Coronary artery (tissue), 2 donors: ENCODE measurements around the gene RLN1.
A peak's percentile ranks its signal among the peaks of the same experiment; 100 is the strongest.
"Not testable (repeated sequence)": the region's sequence is repeated elsewhere in the genome, so short reads cannot be mapped to it uniquely, and the experiment has no call there.

Experiments used
- DNase-seq: peaks from one replicate; pipeline ENCODE4 v3.0.0-alpha.2; 2017; ENCODE audit warnings: low spot score
- H3K27ac ChIP-seq, 2 donors: fragments of 200-600 bp; sonication (generic); one replicate each; pipeline ENCODE4 v1.5.1; 2016 to 2019
- H3K4me3 ChIP-seq: fragments of 200-600 bp; sonication (generic); 2 replicates; pipeline ENCODE4 v1.5.1; 2016; ENCODE audit warnings: mild to moderate bottlenecking, moderate library complexity
- TF ChIP-seq, protein P1 (sequence below): fragments of 200-600 bp; sonication (generic); IDR thresholded peaks from one replicate; pipeline ENCODE4 v1.5.1; 2019; ENCODE audit warnings: antibody characterized with exemption

The RLN1 gene

DNA sequence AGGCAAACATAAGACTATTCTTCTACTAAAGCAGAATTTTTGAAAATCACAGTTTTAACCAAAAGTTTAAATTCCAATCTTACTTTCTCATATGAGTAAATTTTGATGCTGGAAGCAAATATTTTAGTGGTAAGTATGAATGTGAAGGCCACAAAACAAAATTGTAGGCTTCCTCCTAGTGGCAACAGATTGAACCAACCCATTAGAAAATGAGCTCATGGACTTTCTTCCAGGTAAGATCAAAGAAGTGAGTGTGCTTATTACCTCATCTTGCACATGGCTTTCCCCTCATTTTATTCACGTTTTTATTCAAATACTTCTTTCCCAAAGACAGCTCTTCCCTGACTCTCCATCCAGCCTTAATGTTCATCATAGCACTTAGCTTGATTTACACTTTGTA is 18.6 kb downstream of the RLN1 start:
- TF ChIP-seq, protein P1, sequence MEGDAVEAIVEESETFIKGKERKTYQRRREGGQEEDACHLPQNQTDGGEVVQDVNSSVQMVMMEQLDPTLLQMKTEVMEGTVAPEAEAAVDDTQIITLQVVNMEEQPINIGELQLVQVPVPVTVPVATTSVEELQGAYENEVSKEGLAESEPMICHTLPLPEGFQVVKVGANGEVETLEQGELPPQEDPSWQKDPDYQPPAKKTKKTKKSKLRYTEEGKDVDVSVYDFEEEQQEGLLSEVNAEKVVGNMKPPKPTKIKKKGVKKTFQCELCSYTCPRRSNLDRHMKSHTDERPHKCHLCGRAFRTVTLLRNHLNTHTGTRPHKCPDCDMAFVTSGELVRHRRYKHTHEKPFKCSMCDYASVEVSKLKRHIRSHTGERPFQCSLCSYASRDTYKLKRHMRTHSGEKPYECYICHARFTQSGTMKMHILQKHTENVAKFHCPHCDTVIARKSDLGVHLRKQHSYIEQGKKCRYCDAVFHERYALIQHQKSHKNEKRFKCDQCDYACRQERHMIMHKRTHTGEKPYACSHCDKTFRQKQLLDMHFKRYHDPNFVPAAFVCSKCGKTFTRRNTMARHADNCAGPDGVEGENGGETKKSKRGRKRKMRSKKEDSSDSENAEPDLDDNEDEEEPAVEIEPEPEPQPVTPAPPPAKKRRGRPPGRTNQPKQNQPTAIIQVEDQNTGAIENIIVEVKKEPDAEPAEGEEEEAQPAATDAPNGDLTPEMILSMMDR = no peak
- H3K27ac ChIP-seq = no peak overlapping the region
- no peak for DNase-seq
- no peak overlapping the region for H3K4me3 ChIP-seq

DNA sequence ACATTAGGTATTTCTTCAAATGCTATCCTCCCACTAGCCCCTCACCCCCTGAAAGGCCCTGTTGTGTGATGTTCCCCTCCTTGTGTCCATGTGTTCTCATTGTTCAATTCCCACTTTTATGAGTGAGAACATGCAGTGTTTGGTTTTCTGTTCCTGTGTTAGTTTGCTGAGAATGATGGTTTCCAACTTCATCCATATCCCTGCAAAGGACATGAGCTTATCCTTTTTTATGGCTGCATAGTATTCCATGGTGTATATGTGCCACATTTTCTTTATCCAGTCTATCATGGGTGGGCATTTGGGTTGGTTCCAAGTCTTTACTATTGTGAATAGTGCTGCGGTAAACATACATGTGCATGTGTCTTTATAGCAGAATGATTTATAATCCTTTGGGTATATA is 23.3 kb downstream of the RLN1 start:
- H3K4me3 ChIP-seq, H3K27ac ChIP-seq, DNase-seq: not testable (repeated sequence)

DNA sequence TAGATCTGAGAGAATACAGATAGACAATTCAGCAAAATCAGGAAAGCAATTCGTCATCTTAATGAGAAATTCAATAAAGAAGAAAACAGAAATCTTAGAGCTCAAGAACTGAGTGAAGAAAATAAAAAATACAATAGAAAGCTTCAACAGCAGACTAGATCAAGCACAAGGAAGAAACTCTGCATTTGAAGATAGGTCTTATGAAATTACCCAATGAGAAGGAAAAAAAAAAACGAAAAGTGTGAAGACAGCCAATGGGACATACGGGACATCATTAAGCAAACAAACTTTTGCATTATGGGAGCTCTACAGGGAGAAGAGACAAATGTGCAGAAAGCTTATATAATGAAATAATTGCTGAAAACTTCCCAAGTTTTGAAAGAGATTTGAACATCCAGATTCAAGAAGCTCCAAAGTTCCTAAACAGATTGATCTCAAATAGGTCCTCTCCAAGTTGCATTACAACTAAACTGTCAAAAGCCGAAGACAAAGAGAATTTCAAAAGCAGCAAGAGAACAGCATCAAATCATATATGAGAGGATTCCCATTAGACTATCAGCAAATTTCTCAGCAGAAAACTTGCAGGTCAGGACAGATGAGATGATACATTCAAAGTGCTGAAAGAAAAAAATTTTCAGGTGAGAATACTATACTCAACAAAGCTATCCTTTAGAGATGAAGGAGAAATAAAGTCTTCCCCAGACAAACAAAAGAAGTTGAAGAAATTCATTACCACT is 24.3 kb downstream of the RLN1 start:
- TF ChIP-seq, protein P1 = no peak
- no peak for DNase-seq
- no peak overlapping the region for H3K4me3 ChIP-seq
- no peak overlapping the region for H3K27ac ChIP-seq

DNA sequence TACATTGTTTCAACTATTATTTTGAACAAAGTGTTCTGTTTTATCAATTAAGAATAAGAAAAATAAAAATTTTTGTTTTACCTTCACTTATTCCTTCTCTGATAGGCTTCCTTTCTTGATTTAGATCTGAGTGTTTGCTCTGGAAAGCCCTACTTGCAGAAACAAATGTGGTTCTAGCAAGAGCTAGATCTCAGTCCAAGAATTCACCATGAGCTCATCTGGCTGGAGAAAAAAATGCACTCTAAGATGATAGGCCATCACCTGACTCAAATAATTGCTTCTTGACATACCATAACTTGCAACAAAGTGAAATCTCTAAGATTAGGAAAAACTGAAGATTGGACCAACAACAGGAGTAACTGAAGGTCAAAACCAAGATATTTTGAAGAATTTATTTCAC is 28.8 kb downstream of the RLN1 start:
- Histone ChIP-seq H3K27ac (no peak overlapping the region), H3K4me3 (no peak overlapping the region)
- TF ChIP-seq, protein P1 = no peak
- no peak for DNase-seq

DNA sequence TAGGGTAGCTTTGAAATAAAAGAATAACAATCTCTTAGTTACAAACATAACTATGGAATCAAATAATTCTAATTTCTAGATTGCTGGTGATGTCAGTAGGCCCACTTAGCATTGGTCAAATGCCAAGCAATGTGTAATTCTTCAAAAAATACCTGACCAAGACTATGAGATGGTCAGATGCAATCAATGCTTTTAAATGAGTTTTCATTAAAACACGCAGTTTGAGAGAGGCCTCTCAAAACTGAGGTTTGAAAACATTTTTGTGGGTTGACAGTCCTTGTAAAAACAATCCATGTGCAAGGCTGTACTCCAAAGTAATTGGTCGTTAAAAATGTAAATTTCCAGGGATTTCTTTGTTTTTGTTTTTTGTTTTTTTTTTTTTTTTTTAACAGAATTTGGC is 33.9 kb downstream of the RLN1 start:
- no peak for DNase-seq
- H3K4me3 ChIP-seq = no peak overlapping the region
- TF ChIP-seq, protein P1 = no peak

DNA sequence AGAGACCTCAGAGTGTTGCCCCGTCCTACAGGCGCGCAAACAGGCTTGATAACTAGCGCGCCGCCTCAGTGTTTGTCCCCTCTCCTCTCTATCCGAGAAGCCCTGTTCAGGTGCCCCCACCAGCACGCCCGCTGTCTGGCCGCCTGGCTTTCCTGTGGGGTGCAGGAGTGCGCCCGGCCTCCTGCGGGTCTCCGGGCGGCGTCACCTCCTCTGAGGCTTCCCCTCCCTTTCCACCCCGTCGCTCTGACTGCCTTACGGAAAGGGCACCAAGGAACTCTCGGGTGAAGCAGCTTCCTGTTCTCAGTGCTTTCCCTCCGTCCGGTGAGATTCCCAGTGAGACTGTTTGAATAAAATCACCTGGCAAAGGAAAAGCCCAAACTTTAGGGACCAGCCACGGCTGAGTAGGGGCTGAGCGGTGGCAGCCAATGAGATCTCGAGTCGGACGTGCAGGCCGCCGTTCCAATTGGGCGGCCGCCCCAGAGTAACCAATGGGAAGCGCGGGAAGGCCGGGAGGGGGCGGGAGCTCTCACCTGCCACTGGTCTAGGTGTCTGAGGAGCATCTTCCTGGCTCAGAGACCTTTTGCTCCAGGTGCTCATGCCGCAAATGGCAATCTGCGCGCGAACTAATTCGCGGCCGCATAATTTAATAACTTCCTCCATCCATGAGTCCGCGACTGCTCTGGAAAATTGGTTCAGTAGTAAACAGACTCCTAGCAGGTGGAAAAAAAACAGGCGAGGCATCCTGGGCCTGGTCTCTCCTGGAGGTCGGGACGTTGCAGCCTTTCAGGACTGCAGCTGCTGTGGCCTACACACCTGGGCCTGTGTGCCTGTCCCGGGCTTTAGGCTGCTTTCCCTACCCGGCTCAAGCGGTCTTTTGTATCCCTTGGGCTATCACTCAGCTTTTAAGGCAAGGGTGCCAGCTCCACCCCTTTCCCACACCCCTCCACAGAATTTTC is 35.6 kb downstream of the RLN1 start, which contains the start of gene RLN2:
Gene RLN2, minus strand, starts transcription at position 877 of the 956 bp plus-strand sequence. Its CDS starts 136 bp downstream, at position 741.
- H3K27ac ChIP-seq, DNase-seq: not testable (repeated sequence)
- H3K4me3 ChIP-seq = peak within 1 kb of the TSS; percentile 19

More for the DNA sequence above, 33.9 kb downstream of the RLN1 start:
- H3K27ac ChIP-seq = no peak overlapping the region

DNA sequence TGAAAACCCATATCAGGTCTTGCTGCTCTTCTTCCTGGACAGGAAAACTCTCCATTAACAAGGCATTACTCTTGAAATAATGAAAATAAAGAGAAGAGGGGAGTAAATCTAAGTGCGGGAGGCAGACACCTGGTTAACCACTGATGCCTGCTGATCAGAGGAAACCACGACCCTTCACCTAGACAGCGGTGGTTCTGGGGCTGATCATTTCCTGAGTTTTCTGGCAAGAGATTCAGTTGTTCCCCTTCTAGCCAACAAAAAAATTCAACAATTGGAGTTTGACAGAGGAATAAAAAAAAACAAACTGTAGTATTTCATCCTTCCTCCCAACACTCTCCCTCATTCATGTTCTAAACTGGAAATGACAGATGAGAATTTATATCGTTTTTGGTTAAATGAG is 38.1 kb downstream of the RLN1 start:
- no peak for DNase-seq
- Histone ChIP-seq H3K27ac (no peak overlapping the region), H3K4me3 (no peak overlapping the region)
- TF ChIP-seq, protein P1 = no peak
